Astrocyte of the spinal cord (primary cell): ENCODE results near the gene LAMB4.

ENCODE experiments used
- DNase-seq: peaks from one replicate; pipeline ENCODE4 v3.0.0; 2011; ENCODE audit warnings: low read depth, low spot score
- H3K4me3 ChIP-seq: 2 replicates; pipeline ENCODE4 v1.5.1; 2011; ENCODE audit warnings: low read depth, mild to moderate bottlenecking, low read length, moderate library complexity
- in situ Hi-C: cut with HindIII; loops from 2 replicates; pipeline ENCODE4 v1.10.0; 2017; ENCODE audit warnings: low sequenced_read_pairs
- TF ChIP-seq, protein P1 (sequence below): IDR thresholded peaks from 2 replicates; pipeline ENCODE4 v1.5.1; 2012; ENCODE audit warnings: low read depth, mild to moderate bottlenecking, low read length, inconsistent platforms

The LAMB4 gene

GRCh38 chr7:108165723-108166122 is 35.6 kb upstream of the LAMB4 start:
- TF ChIP-seq, protein P1, sequence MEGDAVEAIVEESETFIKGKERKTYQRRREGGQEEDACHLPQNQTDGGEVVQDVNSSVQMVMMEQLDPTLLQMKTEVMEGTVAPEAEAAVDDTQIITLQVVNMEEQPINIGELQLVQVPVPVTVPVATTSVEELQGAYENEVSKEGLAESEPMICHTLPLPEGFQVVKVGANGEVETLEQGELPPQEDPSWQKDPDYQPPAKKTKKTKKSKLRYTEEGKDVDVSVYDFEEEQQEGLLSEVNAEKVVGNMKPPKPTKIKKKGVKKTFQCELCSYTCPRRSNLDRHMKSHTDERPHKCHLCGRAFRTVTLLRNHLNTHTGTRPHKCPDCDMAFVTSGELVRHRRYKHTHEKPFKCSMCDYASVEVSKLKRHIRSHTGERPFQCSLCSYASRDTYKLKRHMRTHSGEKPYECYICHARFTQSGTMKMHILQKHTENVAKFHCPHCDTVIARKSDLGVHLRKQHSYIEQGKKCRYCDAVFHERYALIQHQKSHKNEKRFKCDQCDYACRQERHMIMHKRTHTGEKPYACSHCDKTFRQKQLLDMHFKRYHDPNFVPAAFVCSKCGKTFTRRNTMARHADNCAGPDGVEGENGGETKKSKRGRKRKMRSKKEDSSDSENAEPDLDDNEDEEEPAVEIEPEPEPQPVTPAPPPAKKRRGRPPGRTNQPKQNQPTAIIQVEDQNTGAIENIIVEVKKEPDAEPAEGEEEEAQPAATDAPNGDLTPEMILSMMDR: no peak
- in situ Hi-C loops: no loop called here
- no peak overlapping the region for H3K4me3 ChIP-seq
- DNase-seq: no peak

- in situ Hi-C loops: no loop called here
- TF ChIP-seq, protein P1: no peak
- H3K4me3 ChIP-seq: no peak overlapping the region
- DNase-seq: no peak
Observed at GRCh38 chr7:108164946-108165345, 34.8 kb upstream of the LAMB4 start.

DNA sequence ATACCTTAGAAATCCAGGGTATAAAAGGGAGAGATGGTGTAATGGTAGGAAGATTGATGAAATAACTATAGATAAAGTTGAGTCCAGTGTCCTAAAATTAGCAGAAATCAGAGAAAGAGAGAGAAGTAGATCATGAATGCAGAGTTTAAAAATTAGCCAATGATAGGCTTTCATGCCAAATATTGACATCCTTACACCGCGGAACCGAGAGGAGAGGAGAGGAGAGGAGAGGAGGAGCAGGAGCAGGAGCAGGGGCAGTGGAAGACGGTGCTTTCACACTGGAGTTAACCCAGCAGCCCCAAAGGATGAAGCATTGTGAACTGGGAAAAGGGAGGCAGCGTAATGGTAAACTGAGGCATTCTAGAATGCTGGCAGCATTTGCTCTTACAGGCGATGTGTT is 34.2 kb upstream of the LAMB4 start:
- no peak for DNase-seq
- in situ Hi-C loops: no loop called here
- TF ChIP-seq, protein P1: no peak
- H3K4me3 ChIP-seq: no peak overlapping the region

DNA sequence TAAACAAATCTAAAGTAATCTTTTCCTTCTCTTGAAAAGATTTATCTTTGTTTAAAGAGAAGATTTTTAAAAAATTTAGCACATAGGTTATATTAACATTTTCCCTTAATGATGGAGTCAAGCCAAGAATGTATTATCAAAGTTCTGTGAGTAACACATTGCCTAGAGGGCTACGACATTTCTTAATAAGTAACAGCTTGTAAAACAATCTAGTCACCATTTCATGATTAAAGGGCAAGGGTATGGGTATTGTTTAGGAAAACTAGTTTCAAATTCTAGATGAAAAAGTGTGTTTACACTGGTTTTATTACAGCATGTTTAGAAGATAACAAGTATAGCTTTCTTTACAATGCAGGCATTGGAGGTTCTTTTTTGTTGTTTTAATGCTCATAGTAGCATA is 28.6 kb upstream of the LAMB4 start:
- DNase-seq: no peak
- H3K4me3 ChIP-seq: no peak overlapping the region
- TF ChIP-seq, protein P1: no peak
- in situ Hi-C loops: no loop called here

DNA sequence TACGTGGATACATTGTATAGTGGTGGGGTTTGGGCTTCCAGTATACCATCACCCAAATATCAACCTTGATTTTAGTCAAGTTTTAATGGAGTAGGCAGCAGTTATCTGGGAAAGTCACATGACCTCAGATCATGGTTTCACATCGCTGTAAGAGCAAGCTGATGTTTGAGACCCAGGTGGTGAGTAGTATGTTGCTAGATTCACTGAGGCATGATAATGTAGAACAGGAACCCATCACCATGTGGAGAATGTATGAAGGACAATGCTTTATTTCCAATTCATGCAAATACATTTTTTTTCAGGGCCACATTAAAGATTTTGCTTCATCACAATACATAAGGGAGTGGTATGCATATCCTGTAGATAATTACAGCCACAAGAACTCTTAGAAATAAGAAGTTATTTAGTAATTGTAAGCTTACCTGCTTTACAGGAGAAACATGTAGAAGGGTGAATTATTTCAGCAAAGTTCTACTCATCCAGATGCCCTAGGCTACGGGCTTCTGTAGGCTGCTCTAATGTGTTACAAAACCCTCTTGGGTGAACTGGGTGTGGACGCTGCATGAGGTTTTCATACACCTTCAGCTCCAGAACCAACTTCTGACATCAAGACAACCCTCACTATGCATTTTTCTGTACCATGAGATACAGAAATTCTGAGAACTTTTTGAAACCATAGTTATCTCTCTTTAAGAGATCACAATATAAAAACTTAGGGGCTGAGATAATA is 27.6 kb upstream of the LAMB4 start:
- DNase-seq: no peak
- in situ Hi-C loops: no loop called here
- no peak overlapping the region for H3K4me3 ChIP-seq
- TF ChIP-seq, protein P1: no peak

- H3K4me3 ChIP-seq: no peak overlapping the region
- in situ Hi-C loops: no loop called here
- TF ChIP-seq, protein P1: no peak
- DNase-seq: no peak
Observed at GRCh38 chr7:108156897-108157605, 26.9 kb upstream of the LAMB4 start.
